ENCODE results near the gene CDK16.

GRCh38 chrX:47181301-47181700 is 37.2 kb upstream of the CDK16 start:
- TF ChIP-seq CTCF (IDR thresholded peaks at IDR 0.05) (no peak), POLR2A (IDR thresholded peaks at IDR 0.05) (no peak)
